HG02885 (cell line): Measurements from ENCODE around the gene TIGD1.
"Not testable (repeated sequence)": the region's sequence is repeated elsewhere in the genome, so short reads cannot be mapped to it uniquely, and the experiment has no call there.

ENCODE experiments used
- ATAC-seq: cut with Tn5 transposase; IDR thresholded peaks from one replicate; pipeline ENCODE4 v1.9.1; 2021; ENCODE audit warnings: mild to moderate bottlenecking; ENCODE audit not compliant: unreplicated experiment, poor library complexity

TIGD1 gene

DNA sequence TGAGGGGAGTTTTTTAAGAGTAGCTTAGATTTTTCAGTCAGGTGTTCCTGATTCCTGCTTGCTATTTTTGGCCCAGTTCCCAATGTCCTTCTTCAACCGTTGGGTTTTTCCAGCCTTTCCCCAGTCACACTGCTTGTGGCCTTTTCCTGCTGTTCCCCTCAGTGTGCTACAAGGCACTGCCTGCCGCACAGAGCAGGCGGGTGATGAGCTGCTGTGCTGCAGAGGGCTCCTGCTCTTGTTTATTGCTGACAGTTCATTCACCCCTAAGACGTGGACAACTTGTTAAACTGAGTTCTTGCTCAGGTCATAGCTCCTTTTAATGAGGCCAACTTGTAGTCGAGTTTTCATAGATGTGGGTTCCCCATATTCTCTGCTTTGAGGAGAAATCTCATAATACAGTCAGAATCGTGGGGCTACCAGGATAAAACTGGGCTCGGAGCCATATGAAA, 20.7 kb upstream of the TIGD1 start:
- no peak for ATAC-seq

DNA sequence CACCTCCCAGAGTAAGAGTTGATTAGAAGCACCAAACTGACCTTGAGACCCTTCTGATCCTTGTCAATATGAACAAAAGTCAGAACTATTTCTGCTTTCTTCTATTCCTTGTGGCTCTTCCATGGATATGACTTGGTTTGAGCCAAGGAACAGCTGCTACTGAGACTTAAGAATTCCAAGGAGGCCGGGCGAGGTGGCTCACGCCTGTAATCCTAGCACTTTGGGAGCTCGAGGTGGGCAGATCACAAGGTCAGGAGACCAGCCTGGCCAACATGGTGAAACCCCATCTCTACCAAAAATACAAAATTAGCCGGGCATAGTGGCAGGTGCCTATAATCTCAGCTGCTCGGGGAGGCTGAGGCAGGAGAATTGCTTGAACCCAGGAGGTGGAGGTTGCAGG, 20.1 kb upstream of the TIGD1 start:
- not testable (repeated sequence) for ATAC-seq

DNA sequence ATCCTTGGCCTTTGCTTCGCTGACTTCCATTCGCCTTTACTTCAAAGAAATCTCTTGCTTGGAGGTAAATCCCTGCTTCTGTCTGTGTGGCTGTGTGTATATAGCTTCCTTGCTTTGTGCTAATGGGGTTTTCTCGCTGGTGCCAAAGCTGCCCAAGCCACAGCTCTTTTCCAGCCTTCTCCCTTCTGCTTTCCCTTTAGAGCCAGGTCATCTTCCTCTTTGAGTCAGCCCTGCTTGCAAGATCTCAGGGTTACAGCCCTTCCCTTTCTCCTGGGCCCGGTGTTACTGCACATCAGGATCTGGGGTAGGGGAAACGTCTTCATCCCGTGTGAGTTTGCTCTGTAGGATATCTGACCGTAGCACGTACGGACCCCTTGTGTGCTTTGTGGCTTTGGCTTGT, 19.2 kb upstream of the TIGD1 start:
- no peak for ATAC-seq

DNA sequence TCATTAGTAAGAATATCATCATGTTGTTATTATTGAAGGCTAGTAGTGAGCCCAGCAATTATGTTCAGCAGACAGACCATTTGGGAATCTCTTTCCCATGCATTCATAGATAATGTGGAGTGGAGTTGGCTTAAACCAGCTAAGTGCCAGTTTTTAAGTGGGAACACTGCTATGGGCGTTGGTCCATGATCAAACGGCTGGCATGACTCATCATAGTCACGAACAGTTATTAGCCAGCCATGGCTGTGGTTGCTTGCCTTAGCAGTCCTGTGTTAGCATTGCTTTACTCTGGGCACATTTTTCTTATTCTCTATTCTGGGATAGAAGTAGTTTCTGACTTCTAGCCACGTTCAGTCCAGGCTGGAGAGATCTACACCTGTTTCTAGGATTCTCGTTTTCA, 17.8 kb upstream of the TIGD1 start:
- ATAC-seq, result no peak

DNA sequence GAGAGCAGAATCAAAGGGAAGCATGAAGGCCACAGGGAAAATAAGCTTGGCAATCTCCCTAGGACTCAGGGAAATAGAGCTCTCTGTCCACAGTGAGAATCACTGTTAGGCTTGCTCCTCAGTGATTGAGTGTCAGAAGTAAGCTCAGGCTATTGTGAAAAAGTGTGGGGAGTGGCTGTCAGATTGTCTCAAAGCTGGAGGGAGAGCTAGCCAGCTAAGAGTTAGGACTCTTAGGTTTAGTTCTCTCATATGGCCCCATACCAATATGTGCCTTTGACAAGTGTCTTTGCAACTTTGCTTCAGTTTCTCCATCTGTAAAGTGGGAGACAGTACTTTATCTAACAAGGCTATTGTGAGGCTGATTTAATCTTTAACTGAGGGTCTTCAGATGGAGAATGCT, 17.4 kb upstream of the TIGD1 start:
- no peak for ATAC-seq

DNA sequence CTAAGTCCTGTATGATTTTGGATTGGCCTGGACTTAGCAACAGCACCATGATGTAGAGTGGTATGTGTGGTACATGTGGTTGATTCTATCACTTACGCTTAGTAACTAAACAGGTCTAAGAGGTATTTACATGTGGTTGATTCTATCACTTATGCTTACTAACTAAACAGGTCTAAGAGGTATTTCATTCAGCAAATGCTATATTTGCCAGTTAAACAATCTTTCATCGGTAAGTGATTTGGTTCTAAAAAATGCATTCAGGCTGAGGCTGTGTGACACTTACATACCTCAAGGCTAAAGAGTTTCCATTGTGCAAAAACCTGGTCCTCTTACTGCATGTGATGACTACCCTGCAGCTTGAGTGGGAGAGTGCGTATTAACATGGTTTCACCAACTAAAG, 13.2 kb upstream of the TIGD1 start:
- ATAC-seq, result no peak

DNA sequence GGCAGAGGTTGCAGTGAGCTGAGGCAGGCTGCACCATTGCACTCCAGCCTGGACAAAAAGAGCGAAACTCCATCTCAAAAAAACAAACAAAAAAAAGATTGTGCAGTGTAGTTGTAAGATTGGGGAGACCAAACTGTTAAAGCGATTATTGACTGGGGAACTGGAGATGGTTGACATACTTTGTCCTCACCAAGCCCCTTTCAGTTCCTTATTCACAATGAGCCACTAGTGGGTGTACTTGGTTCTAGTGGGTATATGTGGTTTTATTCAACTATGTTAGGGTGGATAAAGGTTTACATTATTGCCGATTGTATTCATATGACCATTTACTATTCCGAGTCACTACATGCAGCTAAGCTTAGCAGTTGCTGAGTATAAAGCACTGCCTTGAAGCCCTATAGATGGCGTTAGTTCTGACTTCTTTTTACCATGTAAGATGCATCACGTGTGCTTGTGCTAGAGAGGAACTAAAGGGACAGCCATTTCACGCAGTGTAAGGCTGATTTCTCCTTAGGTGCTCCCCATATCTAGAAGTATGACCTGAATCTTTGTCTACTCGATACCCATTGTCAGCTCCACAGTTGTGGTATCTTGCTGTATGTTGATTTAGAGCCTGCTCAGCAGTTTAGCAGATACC, 12.3 kb upstream of the TIGD1 start:
- ATAC-seq, result no peak

DNA sequence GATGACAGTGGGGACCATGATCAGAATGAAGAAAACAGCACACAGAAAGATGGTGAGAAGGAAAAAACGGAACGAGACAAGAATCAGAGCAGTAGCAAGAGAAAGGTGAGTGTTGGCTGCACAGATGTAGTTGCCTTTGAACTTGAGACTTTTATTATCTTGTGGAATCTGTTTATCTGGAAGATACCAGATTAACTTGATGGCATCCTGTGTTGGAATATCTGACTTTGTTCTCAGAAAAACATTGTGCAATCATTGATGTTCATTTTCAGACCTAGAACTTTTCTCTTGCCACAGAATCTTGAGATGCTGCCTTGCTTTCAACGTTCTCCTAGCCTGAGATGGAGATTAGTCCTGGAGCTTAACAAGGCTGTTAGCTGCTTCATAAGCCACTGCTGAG, 6.1 kb upstream of the TIGD1 start:
- no peak for ATAC-seq

DNA sequence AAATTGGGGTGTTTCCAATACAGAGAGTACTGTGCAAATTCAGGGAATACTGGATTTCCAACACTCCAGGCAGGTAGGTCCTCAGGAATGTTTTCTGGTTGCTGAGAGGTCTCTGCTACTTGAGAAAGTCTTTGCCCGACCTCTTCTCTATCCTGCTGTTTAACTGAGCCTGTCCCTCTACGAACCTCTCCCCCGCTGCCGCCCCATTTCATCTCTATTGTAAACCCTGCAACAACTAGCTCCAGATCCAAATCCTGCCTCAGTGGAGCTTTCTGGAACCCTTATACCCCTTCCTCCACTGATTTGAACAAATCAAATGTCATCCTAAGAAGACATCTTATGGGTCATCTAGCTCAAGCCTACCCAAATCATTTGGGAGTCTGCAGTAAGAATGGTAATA, 1.4 kb upstream of the TIGD1 start:
- ATAC-seq, result no peak

DNA sequence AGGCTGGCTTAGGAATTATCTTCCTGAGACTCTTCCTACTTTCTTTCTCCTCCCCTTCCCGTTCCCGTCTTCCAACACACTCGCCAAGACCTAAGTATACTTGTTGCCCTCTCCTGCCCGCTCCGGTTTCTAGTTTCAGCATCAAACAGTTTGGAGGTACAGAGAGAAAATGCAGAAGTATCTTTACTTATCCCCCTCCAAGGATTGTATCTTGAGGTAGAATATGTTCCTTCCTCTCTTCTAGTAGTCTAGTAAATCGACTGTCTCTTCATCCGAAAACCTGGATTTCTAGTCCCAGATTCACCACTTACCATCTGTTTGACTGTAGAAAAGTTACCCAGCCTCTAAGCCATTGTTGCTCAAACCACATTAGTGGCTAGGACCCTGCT, 887 bp upstream of the TIGD1 start:
- ATAC-seq, result no peak

DNA sequence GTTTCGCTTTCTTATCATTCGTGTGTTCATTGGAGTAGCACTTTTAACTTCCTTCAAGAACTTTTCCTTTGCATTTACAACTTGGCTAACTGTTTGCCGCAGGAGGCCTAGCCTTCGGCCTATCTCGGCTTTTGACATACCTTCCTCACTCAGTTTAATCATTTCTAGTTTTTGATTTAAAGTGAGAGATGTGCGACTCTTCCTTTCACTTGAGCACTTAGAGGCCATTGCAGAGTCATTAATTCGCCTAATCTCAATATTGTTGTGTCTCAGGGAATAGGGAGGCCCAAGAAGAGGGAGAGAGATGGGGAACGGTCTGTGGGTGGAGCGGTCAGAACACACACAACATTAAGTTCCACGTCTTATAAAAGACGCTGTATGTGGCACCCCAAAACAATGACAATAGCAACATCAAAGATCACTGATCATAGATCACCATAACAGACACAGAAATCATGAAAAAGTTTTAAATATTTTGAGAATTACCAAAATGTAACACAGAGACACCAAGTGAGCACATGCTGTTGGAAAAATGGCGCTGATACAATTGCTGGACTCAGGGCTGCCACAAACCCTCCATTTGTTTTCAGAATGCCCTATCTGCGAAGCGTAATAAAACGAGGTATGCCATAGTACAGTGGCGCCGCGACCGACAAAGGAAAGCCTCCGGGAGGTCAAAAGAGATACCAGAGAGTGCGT, 553 bp downstream of the TIGD1 start:
- ATAC-seq, result no peak

DNA sequence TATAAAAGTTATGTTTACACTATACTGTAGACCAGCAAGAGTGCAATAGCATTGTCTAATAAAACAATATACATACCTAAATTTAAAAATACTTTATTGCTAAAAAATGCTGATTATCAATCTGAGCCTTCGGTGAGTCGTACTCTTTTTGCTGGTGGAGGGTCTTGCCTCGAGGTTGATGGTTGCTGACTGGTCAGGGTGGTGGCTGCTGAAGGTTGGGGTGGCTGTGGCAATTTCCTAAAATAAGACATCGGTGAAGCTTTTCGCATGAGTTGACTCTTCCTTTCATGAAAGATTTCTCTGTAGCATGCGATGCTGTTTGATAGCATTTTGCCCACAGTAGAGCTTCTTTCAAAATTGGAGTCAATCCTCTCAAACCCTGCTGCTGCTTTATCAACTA, 2.4 kb downstream of the TIGD1 start:
- no peak for ATAC-seq

DNA sequence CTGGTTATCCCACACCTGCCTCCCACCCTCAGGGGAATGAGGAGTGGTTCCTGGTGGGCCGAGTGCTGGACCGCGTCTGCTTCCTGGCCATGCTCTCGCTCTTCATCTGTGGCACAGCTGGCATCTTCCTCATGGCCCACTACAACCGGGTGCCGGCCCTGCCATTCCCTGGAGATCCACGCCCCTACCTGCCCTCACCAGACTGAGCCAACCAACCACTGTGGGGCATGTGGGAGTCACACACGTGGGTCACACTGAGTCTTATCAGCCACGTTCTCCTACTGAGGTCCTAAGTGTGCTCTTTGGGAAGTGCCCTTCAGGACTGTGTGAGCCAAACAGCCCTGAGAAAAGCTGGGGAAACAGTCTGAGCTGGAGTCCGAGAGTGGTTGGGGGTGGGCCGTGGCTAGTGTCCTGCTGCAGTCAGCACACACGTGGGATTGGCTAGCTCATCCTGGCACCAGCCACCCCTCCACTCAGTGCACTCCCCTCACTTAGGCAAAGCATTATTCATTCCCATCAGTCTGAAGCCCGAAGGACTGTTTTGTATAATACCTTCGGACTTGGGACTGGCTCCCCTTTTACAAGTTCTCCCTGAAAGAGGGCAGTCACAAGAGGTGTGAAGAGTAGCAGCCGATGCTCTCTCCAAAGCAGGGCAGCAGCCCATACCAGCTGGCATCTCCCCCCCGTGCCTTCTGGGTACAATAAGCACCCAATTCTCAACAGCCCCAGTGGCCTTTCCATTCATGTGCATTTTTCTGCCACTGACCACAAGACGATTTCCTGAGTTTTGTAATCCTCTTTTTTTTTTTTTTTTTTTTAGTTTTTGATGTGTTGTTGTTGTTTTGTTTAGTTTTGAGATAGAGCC, 4.6 kb downstream of the TIGD1 start:
- ATAC-seq, result no peak

DNA sequence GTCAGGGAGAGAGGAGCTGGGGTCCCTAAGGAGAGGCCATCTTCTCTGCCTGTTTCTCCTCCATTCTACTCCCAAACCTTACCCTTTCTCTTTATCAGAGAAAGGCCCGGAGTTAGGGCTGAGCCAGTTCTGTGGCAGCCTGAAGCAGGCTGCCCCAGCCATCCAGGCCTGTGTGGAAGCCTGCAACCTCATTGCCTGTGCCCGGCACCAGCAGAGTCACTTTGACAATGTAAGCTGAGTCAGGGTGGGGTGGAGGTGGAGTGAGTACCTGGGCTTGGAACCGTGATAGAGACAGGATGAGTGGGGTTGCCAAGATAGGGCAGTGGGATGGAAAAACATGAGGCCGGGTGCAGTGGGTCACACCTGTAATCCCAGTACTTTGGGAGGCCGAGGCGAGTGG, 5.7 kb downstream of the TIGD1 start:
- no peak for ATAC-seq

DNA sequence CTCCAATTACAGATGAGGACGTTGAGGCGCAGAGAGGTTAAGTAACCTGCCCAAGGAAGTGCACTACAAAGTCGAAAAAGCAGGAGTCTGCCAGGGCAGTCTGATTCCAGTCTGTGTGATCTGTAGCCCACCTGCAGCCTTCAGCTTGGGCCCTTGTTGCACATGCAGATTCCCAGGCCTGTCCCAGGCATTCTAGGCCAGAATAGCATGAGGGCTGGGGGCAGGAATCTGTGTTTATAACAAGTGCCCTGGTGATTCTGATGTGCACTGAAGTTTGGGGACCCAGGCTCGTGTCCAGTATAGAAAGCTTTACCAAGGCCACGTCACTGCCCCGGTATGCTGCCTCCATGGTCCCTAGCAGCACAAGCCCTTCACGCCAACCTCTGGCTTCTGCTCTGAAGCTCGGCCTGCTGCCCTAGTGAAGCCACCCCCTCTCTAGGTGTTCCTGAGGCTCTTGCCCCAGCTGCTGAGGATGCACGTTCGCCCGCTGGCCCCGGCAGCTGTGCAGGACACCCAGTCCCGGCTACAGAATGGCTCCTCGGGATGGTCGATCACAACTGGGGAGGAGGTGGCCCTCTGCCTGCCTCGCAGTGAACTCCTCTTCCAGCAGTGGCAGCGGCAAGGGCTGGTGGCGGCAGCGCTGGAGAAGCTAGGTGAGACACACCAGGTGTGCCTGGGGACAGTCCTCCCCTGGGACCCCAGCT, 6.3 kb downstream of the TIGD1 start:
- ATAC-seq, result no peak

DNA sequence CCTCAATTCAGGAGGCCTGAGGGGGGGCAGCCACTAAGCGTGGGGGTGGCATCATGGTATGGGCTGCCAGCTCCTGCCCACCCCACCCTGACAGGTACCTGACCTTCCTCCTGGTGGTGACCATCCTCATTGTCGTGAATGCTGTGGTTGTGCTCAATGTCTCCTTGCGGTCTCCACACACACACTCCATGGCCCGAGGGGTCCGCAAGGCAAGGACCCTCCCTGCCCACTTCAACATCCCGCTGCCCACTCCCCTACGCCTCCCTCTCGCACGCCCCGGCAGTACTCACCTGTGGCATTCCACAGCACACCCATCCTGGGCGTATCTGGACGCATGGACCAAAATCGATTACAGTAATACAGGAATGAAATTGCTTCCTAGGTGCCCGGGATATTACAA, 6.9 kb downstream of the TIGD1 start:
- ATAC-seq, result no peak

DNA sequence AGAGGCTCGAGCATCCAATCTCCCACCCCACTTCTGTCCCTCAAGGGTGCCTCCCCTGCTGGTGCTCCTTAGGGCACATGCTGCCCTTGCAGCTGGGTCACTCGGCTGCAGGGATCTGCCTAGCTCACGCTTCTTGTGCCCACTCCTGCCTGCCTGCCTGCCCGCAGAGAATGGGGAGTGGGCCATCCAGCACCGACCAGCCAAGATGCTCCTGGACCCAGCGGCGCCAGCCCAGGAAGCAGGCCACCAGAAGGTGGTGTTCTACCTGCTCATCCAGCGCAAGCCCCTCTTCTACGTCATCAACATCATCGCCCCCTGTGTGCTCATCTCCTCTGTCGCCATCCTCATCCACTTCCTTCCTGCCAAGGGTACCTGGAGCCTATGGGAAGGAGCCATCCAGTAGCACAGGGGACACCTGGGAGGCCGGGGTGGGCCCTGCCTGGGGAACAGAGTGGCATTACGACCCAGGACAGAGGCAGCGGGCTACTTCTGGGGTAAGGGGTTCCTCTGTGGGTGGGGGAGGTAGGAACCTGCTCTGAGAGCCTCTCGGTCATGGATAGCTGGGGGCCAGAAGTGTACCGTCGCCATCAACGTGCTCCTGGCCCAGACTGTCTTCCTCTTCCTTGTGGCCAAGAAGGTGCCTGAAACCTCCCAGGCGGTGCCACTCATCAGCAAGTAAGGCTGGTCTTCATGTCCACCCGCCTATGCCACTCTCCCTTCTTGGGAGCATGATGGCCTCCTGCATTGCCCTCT, 7.5 kb downstream of the TIGD1 start:
- ATAC-seq, result no peak

DNA sequence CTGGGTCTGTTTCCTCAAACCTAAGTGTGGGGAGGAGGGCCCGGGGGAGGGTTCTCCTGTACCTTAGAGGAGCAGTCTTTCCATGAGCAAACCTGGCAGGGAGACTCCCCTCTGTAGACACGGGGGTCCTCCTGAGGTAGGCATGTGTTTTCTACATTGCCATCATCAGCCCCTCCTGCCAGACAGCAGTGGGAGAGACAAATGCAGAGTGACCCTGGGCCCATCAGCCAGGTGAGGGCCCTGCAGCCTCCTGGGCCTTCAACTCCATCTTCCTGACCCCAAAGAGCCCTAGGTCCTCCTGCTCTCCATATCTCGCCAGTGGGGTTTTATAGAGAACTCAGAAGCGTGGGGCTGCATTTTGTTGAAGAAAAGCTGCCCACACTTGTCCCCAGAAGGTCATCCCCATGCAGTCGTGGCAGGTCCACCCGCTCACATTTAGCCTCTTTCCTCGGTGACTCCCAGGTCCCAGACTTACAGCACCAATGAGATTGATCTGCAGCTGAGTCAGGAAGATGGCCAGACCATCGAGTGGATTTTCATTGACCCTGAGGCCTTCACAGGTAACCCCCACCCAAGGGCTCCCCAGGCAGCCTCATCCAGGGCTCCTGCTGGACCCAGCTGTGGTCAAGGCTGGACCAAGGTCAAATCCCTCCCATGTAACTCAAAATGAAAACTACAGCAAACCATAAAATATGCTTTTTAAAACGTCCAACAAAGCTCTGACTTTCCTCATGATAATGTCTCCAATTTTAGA, 8.2 kb downstream of the TIGD1 start:
- ATAC-seq, result no peak

DNA sequence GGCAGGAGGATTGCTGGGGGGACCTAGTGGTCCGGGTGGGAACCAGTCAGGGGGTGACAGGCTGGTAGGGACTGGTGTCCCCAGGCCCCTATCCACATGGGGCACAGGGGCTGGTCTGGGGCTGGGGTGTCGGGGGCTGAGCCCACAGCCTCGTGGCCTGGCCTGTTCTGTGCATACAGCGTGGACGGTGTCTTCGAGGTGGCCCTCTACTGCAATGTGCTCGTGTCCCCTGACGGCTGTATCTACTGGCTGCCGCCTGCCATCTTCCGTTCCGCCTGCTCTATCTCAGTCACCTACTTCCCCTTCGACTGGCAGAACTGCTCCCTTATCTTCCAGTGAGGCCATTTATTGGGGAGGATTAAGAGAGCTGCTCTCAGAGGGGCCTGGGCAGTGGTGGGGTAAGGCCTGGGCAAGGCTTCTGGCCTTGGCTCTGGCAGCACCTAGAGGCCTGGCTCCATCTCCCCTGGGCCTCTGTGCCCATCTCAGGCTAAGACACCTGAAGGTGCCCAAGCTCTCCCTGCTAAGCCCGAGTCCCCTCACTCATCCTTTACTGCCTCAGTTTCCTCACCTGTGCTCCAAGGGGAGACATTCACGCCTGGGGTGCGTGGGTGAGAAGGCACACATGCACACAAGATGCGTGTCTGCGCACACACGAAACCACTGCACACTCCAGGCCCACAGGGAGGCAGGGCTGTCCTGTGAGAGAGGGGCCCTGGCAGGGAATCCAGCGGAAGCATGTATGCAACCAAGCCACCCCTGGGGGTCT, 9.0 kb downstream of the TIGD1 start:
- ATAC-seq, result no peak
